Adrenal gland (tissue), 12 donors: ENCODE measurements around the gene ITGA1. TPM values are rescaled to one million over a fixed set of nuclear protein-coding genes. Genes with fewer than 3 reads are reported as not detected.

ENCODE experiments used
- DNase-seq, 7 donors: peaks; one replicate each; pipeline ENCODE4 v3.0.0-alpha.2; 2019 to 2020
- H3K27ac ChIP-seq, 5 donors: fragments of 200-600 bp; sonication (generic) in 4 of 5; 1 replicate in 3 of 5; 2 replicates in 2 of 5; pipeline versions ENCODE4 v1.5.1 to v1.8.0; 2016 to 2020; ENCODE audit warnings: mild to moderate bottlenecking in 1 of 5
- H3K27me3 ChIP-seq: fragments of 200-600 bp; 2 replicates; pipeline ENCODE4 v1.8.0; 2021
- H3K36me3 ChIP-seq, 2 donors: fragments of 200-600 bp; replicated peaks in 1 of 2; 1 replicate in 1 of 2; 2 replicates in 1 of 2; pipeline versions ENCODE4 v1.5.1 to v1.8.0; 2018 to 2022
- H3K4me1 ChIP-seq, 2 donors: fragments of 200-600 bp; replicated peaks in 1 of 2; 1 replicate in 1 of 2; 2 replicates in 1 of 2; pipeline versions ENCODE4 v1.5.1 to v1.8.0; 2018 to 2021
- H3K4me3 ChIP-seq, 4 donors: fragments of 200-600 bp; sonication (generic) in 3 of 4; one replicate each; pipeline ENCODE4 v1.5.1; 2016 to 2018
- H3K9me3 ChIP-seq, 3 donors: fragments of 200-600 bp; sonication (generic) in 1 of 3; replicated peaks in 1 of 3; 1 replicate in 2 of 3; 2 replicates in 1 of 3; pipeline versions ENCODE4 v1.5.1 to v1.8.0; 2016 to 2021
- CTCF ChIP-seq, 6 experiments: fragments of 450-650 bp in 4 of 6; fragments of 200-600 bp in 2 of 6; sonication (generic) in 1 of 6; IDR thresholded peaks; 1 replicate in 5 of 6; 2 replicates in 1 of 6; pipeline versions ENCODE4 v1.5.1 to v1.8.0; 2016 to 2021; ENCODE audit warnings: antibody characterized with exemption in 6 of 6, mild to moderate bottlenecking in 2 of 6, moderate library complexity in 1 of 6
- POLR2A ChIP-seq, 2 donors: fragments of 450-650 bp; IDR thresholded peaks; one replicate each; pipeline ENCODE4 v1.6.1; 2017; ENCODE audit warnings: antibody characterized with exemption in 2 of 2, mild to moderate bottlenecking in 2 of 2, moderate library complexity in 1 of 2
- WGBS, 4 donors: extraction: QIAGEN DNeasy Blood & Tissue Kit in 2 of 4; methylation state at CpG; one replicate each; pipeline versions ENCODE4 v1.1.5 to v1.1.7; 2013 to 2017; 5-methylcytosine and 5-hydroxymethylcytosine counted together
- intact Hi-C, 2 donors: fragments of 100-400 bp; cut with DNase I; formaldehyde crosslinking; loops; one replicate each; pipeline versions ENCODE4 v1.14.1 to v1.15.0; 2022 to 2023
- polyA plus RNA-seq, 3 donors: library from polyadenylated mRNA; stranded (reverse); fragments of 200-250 nt in 2 of 3; fragments of 350-450 nt in 1 of 3; fragmentation: Illumina TruSeq in 1 of 3; extraction: RNeasy Lipid Tissue Mini Kit (QIAGEN cat#74804) in 1 of 3; gene quantifications; one replicate each; pipeline ENCODE4 v1.2.3, GENCODE V29; 2013 to 2014
- small RNA-seq, 2 donors: library from RNA; depleted of rRNA; stranded (forward); fragments of <200 nt; gene quantifications; one replicate each; pipeline ENCODE3, GENCODE V24; 2016
- total RNA-seq, 9 donors: library from RNA; depleted of rRNA in 4 of 9; stranded (reverse); fragments of >200 nt in 4 of 9; fragments of 120-200 nt in 1 of 9; fragmentation: NEBNext Ultra II Directional in 1 of 9; extraction: Animal tissue kit (Norgen Biotek cat#: 25700) in 1 of 9; gene quantifications; one replicate each; pipeline versions ENCODE4 v1.1.0 to v1.2.4, GENCODE V29; 2013 to 2023
- donor health status: healthy with polysubstance abuse.
- donor health status: Bipolar disorder and iron deficiency.
- donor health status: DM: yes; HTN: yes; CAD: no.
- donor health status: DM: no; HTN: no; CAD: no.
- donor health status: DM: no; HTN: no; CAD: no.
- donor health status: DM: yes; HTN: yes; CAD: no.

The ITGA1 gene
- total and polyA plus RNA-seq, 12 donors: 30.0 to 371 (median 149) TPM

GRCh38 chr5:53006911-53007890 is 219.5 kb downstream of the ITGA1 start:
- no peaks in the 10 kb centered on the region for H3K36me3 ChIP-seq
- intact Hi-C loops: no loop called here
- WGBS, 4 donors: 38 to 43% (median 40%) methylated on average over 4 of the region's 4 CpGs
- peaks cover 8 to 15% of the 10 kb centered on the region in 2 donors for H3K4me1 ChIP-seq
- H3K27ac ChIP-seq: no peak overlapping the region
- no peak overlapping the region for H3K4me3 ChIP-seq
- no peaks in the 10 kb centered on the region for H3K27me3 ChIP-seq
- no peaks in the 10 kb centered on the region for H3K9me3 ChIP-seq
- TF ChIP-seq POLR2A (IDR thresholded peaks at IDR 0.05) (no peak), CTCF (IDR thresholded peaks at IDR 0.05) (no peak)
- no peak for DNase-seq

- peak in 1 of 7 donors; percentile 22 for DNase-seq
- TF ChIP-seq CTCF (IDR thresholded peaks at IDR 0.05) (no peak), POLR2A (IDR thresholded peaks at IDR 0.05) (no peak)
- H3K36me3 ChIP-seq: no peaks in the 10 kb centered on the region
- H3K27ac ChIP-seq: no peak overlapping the region
- no peaks in the 10 kb centered on the region for H3K9me3 ChIP-seq
- no peaks in the 10 kb centered on the region for H3K27me3 ChIP-seq
- H3K4me1 ChIP-seq: peaks cover 8 to 15% of the 10 kb centered on the region in 2 donors
- WGBS, 4 donors: 23 to 45% (median 28%) methylated on average over 1 of the region's 1 CpG
- H3K4me3 ChIP-seq: no peak overlapping the region
- intact Hi-C loops: no loop called here
These were observed 221.0 kb downstream of the ITGA1 start for GRCh38 chr5:53008751-53009150.

Small RNAs within 50 kb of the gene (small RNA-seq; reads per million reads assigned to genes)
- 0 to 0.08 reads per million in 2 donors for gene B3GNTL1P1

Other genes starting within 250 kb of the ITGA1 start
- 100 to 1,000 TPM in 4 of 9 donors, 10 to 100 TPM in 5; 60.3 to 147 (median 89.4) TPM for gene PELO, start within 50 bp of the ITGA1 start, total RNA-seq
- gene PELO, start within 50 bp of the ITGA1 start, polyA plus RNA-seq: 10 to 100 TPM; 17.8 to 52.4 (median 27.9) TPM
- 100 to 1,000 TPM in 1 of 9 donors, 10 to 100 TPM in 7, 1 to 10 TPM in 1; 6.2 to 127 (median 21.8) TPM for gene ITGA2, start 201.4 kb downstream of the ITGA1 start, total RNA-seq
- gene ITGA2, start 201.4 kb downstream of the ITGA1 start, polyA plus RNA-seq: 10 to 100 TPM in 1 of 3 donors, 1 to 10 TPM in 2; 1.8 to 14.5 (median 2.3) TPM